Testis (tissue), 2 donors: ENCODE measurements around the gene TGOLN2.

Source experiments
- CTCF ChIP-seq, 3 experiments: fragments of 450-650 bp in 2 of 3; fragments of 200-600 bp in 1 of 3; sonication (generic) in 1 of 3; IDR thresholded peaks; one replicate each; pipeline ENCODE4 v1.5.1; 2016 to 2019; ENCODE audit warnings: antibody characterized with exemption in 3 of 3, mild to moderate bottlenecking in 2 of 3, moderate library complexity in 1 of 3
- POLR2A ChIP-seq: fragments of 450-650 bp; IDR thresholded peaks from one replicate; pipeline ENCODE4 v1.6.1; 2017; ENCODE audit warnings: antibody characterized with exemption, mild to moderate bottlenecking, moderate library complexity

- TF ChIP-seq CTCF (IDR thresholded peaks at IDR 0.05) (no peak), POLR2A (no peak)
These were observed 9.3 kb downstream of the TGOLN2 start for GRCh38 chr2:85318222-85319074.
